Fibroblast of skin of right quadriceps (primary cell): ENCODE results near the gene DNAAF1.
A peak's percentile ranks its signal among the peaks of the same experiment; 100 is the strongest.

Source experiments
- DNase-seq: peaks from one replicate; pipeline ENCODE4 v3.0.0-alpha.2; 2013

The DNAAF1 gene

DNA sequence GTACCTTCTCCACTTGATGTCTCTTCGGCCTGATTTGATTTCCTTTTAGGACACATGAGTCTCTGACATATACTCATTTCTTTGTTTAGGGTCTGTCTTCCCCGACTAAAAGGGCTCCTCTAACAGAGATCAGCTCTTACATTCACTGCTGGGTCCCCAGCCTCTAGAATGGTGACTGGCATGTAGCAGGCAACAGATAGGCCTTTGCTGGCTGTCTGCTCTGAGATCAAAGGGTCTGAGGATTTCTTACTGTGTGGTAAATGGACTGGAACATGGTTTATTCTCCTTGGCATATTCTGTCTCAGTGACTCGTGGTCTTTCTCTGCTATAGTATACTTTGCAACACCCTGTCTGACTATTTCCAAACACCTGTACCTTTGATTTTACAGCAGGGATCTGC, 16.7 kb downstream of the DNAAF1 start:
- DNase-seq = no peak

- no peak for DNase-seq
Measured at GRCh38 chr16:84165746-84166145, 20.6 kb downstream of the DNAAF1 start.

GRCh38 chr16:84166796-84167695, 21.9 kb downstream of the DNAAF1 start:
- DNase-seq = no peak

- DNase-seq = no peak
Measured at GRCh38 chr16:84169765-84170310, 24.7 kb downstream of the DNAAF1 start.

DNA sequence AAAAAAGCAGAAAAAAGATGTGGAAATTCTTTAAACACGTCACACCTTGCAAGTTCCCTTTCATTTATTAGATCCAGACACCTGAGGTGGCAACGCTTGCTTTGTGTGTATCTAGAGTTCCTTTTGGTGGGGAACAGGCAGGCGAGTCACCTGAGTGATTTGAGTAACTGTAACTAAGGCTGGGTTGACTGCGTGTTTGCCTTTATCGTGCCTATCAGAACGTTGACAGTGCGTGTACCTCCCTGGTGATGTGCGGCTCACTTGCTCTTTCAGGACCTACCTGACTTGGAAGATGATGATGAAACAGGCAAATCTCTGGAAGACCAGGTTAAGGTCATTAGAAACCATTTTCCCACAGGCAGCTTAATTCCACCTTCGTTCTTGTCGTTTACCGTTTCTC, 29.3 kb downstream of the DNAAF1 start:
- DNase-seq = no peak

- DNase-seq = peak; percentile 35
Measured at GRCh38 chr16:84175350-84176081, 30.4 kb downstream of the DNAAF1 start.

DNA sequence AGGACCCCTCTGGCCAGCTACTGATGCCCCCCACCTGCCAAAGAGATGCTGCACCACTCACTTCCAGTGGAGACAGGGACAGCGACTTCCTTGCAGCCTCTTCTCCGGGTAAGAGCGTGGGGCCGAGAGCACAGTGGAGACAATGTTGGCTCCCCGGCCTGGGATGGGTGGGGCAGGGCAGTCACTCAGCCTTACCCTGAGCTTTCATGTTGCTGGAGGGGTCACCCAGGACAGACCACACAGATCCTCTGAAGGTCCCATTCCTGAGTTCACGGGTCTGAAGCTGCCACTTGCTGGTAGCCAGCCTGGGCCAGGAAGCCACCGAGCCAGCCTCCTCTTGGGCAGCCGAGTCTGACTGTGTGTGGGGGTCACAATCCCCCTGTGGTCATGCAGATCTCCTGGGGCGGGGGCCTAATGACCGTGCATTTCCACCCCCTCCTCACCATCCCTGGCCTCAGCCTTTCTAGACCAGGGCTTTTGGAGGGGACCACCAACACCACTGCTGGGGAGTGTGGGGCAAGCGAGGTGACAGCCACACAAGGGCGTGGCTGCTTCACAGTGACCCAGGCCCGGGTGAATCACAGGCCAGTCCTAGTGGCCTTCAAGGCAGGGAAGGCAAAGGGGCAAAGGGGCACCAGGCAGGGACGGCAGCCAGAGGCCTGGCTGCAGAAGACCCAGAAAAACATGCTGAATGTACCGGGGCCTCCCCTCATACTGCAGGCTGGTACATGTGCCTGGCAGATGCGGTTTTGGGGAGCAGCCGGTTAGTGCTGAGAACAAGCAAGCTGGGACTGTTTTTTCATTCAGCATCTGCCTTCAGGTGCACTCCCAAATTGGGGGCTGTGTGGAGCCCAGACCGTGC, 31.3 kb downstream of the DNAAF1 start:
- DNase-seq = no peak

GRCh38 chr16:84177741-84178073, 32.6 kb downstream of the DNAAF1 start:
- peak; percentile 72 for DNase-seq

DNA sequence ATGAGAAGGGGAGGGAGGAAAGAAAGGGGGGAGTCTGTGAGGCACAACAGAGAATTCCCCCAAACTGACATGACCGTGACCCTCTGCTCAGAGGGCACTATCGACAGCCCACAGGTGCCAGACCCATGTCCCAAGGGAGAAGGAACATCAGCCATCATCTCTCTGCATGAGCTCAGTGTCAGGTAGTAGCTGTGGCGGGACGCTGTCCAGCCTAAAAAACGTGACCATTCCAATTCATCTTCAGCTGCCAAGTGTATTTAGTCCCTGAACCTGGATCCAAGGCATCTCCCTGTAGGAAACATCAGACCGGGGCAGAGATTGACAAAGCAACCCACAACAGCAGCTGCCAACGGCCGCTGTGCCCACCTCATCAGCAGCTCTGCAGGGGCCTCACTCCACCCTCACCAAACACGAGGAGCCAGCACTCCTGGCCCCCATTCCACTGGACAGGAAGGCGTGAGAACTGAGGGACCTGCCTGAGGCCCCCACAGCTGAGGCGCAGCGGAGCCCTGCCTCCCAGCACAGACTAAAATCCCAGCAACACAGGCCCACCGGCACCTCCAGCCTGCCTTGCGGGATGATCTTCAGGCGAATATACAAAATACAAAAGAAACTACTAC, 33.1 kb downstream of the DNAAF1 start:
- DNase-seq = no peak

DNA sequence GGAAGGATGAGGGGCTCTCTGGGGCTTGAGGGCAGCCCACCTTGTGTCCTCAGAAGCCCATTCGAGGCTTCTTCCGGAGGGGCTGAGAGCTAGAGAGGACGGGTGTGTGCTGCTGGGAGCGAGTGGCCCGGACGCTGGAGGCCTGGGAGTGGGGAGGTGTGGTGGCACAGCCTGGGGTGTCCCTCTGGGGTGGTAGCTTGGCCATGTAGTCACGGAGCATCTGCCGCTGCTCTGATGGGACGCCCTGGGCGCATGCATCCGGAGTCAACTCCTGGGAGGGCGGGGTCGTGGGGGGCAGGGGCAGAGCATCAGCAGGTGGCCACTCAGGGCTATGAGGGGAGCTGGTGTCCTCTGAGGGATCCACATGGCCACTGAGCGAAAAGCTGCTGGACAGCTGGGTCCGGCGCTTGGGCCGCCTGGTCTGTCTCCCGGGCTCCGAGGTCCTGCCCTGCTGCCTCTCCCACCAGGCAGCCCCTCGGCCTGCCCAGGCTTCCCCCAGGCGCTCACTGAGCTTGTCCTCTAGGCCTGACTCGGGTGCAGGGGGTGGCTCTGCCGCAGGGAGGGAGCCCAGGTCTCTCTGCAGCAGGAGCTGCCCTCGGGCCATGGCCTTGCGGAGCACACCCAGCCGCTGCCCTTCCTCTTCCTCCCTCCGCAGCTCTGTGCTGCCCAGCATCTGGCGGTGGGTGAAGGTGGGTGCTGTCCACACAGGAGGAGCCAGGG, 33.9 kb downstream of the DNAAF1 start:
- DNase-seq = no peak

DNA sequence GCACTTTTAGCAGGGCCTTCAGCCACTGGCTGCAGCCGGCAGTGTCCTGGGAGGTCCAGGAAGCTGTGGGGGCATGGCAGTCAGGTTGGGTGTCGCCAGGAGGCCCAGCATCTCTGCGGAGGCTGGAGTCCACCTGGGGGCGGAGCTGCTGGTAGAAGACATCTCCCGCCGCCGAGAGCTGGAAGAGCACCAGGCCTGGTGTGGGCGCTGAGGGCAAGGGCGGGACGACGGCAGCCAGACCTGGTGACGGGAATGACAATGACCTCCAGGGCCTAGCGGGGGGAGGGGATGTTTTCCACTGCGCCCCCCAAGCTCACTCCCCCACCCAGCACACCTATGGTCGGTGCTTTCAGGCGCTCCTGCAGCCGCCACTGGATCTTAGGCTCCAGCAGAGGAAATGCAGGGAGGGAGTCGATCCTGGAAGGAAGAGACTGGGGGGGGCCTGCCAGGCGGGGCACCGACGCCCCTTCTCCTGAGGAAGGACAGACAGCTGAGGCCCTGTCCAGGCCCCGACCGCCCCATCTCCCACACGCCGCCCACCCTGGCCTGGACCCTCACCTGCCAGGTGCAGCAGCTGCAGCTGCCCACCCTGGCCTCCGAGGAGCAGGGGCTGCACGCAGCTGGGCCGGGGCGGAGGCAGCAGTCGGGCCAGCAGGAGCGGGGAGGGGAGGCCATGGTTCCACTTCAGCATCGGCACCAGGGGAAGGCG, 34.7 kb downstream of the DNAAF1 start:
- DNase-seq = no peak

DNA sequence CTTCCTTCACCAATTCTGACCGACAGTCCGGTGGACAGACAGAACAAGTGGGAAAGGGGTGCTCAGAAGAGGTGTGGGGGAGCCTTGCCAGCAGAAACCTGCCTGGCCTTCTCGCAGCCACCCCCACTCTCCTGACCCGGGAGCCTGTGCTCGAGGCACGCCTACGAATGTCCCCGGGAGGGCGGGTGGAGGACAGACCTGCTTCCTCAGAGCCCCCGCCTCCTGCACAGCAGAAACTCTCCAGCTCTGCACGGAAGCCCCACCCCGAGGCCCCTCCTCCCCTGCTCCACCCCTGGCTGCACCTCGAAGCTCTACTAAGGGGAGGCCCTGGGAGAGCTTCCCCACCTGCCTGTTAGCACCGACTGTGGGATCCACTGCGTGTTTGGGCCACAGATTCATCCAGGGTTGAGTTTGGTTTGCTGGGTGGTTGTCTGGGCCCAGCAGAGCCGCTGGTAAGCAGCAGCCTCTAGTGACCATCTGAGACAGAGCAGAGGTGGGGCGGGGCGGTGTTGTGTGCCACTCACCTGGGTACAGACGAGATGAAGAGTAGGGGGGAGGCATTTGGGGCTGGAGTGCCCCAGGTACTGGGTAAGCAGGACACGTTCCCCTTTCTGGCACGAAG, 35.5 kb downstream of the DNAAF1 start:
- no peak for DNase-seq

- DNase-seq = no peak
Measured at GRCh38 chr16:84181144-84181915, 36.2 kb downstream of the DNAAF1 start.

- no peak for DNase-seq
Measured at GRCh38 chr16:84182104-84182503, 37.0 kb downstream of the DNAAF1 start.

DNA sequence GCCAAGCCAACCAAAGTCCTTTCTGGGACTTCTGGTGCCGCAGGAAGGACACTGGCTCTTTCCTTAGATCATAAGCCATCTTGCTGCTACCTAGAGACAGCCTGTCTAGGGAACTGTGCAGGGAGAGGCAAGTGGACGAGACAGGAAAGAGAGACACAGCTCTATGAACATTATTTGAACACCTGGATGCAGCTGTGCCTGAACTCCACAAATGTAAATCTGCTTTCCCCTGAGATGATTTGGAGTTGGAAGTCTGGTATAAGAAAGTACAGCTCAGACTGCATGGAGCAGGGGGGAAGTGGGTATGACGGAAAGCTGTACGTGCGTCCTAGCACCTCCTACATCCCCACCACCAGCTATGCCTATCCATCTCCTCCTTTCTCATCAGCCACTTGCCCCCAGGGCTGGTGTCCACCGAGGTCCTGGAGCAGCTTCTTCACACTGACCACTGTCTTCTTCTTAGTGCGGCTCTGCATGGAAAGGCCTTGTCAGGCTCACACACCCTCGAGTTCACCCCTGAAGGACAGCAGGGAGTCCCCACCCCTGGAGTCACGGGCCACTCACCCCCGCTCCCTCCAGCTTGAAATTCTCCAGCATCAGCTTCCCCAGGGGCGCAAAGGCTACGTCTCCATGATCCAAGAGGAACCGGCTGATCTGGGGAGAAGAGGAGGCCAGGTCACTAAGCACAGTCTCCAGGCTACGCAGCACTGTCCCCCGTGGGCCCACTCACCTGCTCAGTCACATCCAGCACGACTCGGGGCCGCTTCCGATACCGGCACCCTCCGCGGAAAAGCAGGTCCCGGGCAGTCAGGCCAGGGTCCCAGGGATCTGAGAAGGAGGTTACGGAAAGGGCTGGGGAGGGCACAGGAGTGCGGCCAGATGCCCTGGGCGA, 37.8 kb downstream of the DNAAF1 start:
- DNase-seq = no peak

GRCh38 chr16:84183572-84183875, 38.4 kb downstream of the DNAAF1 start:
- DNase-seq = no peak

GRCh38 chr16:84183911-84184591, 38.9 kb downstream of the DNAAF1 start:
- no peak for DNase-seq

GRCh38 chr16:84184775-84185174, 39.7 kb downstream of the DNAAF1 start:
- DNase-seq = no peak
